ENCODE results near the gene LRIG3. TPM values are rescaled to one million over a fixed set of nuclear protein-coding genes. Genes with fewer than 3 reads are reported as not detected.
A peak's percentile ranks its signal among the peaks of the same experiment; 100 is the strongest.
"Not testable (repeated sequence)": the region's sequence is repeated elsewhere in the genome, so short reads cannot be mapped to it uniquely, and the experiment has no call there.

The LRIG3 gene
- total RNA-seq, 1 donor from 2014 or later, result 50.8 TPM

GRCh38 chr12:58930770-58931324 lies 10.5 kb upstream of the LRIG3 start:
- DNase-seq (ENCODE audit: low spot score), result no peak

- DNase-seq (ENCODE audit: low spot score), result no peak
Observed at GRCh38 chr12:58927120-58927519, 6.8 kb upstream of the LRIG3 start.

- no peak for DNase-seq (ENCODE audit: low spot score)
Observed at GRCh38 chr12:58926586-58926985, 6.3 kb upstream of the LRIG3 start.

GRCh38 chr12:58925751-58926150 lies 5.4 kb upstream of the LRIG3 start:
- no peak for DNase-seq (ENCODE audit: low spot score)

DNA sequence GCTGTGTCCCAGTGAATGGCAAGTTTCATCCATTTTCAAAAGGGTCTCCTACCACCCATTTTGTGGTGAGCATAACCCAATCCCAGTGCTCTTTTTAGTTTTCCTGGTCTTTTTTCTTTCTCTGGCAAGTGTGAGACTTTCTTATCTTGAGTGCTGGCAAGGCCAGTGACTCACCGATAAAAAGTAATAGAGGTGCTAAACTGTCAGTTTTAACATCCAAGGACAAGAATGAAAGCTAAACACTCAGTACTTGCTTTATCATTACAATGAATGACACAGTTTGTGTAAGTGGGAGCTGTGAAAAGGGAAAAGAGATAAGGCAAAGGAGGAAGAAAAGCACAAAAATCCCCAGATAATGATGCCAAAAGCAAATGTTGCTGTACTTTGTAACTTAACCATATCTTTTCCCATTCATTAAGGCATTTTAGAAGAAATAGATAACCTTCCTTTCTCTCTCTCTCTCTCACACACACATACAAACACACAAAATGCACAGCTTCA lies 4.9 kb upstream of the LRIG3 start:
- DNase-seq (ENCODE audit: low spot score), result peak; percentile 26

- DNase-seq (ENCODE audit: low spot score), result no peak
Observed at GRCh38 chr12:58924652-58925051, 4.3 kb upstream of the LRIG3 start.

DNA sequence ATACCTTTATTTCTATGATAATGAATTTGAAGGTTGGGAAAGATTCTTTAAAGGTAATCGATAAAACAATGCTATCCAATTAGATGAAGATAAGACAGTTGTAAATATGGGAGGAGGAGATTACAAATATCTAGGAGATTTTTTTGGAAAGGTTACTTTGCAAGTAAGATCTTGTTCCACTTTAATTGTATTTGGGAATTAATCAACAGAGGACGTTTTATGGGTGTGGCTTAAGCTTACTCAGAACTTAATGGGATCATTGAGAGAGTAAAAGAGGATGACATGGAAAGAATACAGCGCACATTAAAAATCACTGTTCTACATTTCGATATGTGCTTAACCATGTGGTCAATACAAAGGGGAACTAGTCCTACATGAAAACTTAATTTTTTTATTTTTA lies 3.5 kb upstream of the LRIG3 start:
- no peak for DNase-seq (ENCODE audit: low spot score)

DNA sequence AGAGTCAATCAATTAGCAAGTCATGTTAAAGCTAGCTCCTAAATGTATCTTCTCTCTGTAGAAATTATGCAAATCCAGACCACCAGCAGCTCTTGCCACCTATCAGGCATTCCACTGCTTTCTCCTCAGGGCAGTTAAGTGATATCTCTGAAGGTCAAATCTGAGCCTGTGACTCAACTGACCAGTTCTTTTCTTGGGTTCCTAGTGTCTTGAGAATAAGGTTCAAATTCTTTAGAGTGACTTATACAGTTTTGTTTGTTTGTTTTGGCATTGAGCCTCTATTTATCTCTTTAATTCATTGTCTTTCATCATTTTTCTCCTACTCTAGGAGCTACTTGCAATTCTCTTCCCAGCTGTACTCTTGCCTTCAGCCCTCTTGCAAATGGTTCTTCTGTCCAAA lies 2.5 kb upstream of the LRIG3 start:
- peak; percentile 29 for DNase-seq (ENCODE audit: low spot score)

- DNase-seq (ENCODE audit: low spot score), result peak; percentile 65
Observed at GRCh38 chr12:58920961-58921861, 907 bp upstream of the LRIG3 start.

DNA sequence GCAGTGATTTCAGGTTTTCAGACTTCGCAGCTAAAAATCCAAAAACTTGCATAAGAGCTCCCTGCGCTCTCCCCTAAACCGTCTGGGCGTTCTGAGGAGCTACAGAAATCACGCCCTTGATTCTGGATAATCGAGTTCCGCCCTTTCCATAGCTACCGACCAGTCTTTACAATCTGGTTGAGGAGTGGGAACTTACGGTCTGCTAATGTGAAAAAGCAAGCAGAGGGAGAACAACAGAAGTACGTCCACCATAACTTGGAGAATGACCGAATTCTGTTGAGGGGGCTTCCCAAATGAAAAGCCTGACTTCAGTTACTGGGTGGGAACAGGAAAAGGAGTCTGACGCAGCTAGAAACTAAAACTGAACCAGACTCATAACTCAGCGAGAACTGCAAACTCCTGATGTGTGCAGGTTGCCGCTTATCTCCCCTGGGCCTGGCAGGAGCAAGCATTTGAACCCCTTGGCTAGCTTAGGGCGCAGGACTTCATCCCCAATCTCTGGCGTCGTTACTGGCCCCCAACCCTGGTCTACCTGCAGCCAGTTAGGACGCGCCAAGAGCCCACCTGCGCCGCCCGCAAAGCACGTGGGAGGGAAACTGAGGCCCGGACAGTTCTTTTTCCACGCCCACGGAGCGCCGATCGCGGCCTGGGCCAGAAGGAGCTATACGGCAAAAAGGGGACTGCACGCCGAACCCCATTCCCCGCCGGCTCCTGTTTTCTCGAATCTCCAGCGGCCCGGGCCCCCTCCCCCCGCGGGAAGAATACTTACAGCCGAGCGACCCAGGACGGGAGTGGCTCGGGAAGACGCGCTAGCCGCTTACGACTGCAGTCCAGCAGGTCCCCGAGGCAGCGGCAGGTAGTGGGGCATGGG lies 838 bp downstream of the LRIG3 start:
- DNase-seq (ENCODE audit: low spot score), result no peak

- DNase-seq (ENCODE audit: low spot score), result no peak
Observed at GRCh38 chr12:58918469-58918844, 1.8 kb downstream of the LRIG3 start.

DNA sequence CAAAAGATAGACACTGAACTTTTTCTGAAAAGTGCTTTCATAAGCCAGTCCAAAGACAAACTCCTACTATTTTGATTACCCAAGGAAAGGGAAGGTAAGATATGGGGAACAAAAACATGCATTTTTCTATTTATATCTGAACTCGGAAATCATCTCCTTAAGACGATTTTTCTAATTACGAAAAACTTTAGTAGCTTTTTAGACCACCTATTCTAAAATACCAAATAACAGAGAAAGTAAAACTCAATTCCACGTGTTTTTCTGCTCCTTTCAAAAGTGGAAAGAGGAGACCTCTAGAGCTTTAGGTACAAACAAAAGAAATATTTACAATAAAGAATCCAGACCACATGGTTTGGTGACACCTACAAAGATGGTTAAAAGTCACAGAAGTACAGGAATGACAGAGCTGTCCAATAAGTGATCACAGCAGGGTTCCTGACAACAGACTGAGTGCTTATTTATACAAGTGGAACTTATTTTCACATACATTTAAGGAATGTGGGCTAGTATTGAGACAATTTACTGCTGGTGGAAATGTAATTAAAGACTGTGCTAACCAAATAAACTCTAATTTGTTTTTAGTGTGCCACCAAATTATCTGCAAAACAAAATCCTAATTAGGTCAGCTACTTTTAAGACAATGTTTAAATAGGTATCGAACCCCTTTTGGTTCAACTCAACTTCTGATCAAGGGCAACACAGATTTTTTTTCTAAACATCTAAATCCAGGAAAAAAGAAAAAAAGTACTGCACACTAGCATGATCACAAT lies 2.4 kb downstream of the LRIG3 start:
- no peak for DNase-seq (ENCODE audit: low spot score)

- no peak for DNase-seq (ENCODE audit: low spot score)
Observed at GRCh38 chr12:58916921-58917511, 3.3 kb downstream of the LRIG3 start.

DNA sequence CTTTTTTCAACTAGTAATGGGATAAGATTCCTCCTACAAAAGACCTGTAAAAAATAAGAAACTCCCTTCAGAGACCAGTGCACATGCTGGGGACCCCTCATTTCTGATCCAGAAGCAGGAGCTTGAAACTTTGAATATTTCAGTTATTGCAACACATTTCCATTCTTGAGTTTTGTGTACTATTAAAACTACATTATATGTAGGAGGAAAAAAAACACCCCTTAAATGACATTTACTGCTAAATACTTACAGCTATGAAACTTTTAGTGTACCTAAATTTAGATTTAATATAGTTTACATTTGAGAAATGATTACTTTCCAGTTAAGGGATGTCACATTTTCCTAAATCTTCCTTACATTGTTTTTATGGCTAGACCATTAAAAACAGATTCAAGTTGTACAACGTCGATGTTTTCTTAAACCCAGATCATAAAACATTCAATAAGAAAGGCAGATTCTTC lies 4.1 kb downstream of the LRIG3 start:
- no peak for DNase-seq (ENCODE audit: low spot score)

GRCh38 chr12:58915634-58916033 lies 4.7 kb downstream of the LRIG3 start:
- DNase-seq (ENCODE audit: low spot score), result peak; percentile 54

DNA sequence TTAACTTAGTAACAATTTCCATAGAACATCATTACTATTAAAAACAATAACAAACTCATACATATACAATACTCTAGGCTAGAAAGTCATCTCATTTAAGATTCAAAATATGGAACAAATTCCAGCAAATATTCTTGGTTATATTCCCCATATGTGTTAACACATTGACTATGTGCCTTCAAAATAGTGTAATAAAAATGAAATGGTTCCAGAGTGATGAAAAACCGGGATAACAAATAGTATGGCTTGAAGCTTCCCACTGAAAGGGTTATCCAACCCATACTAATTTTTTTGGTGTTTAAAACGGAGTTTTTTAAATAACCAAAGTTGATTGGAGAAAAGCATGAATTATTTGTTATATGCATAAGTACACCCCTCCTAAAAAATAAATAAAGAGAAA lies 5.3 kb downstream of the LRIG3 start:
- no peak for DNase-seq (ENCODE audit: low spot score)

DNA sequence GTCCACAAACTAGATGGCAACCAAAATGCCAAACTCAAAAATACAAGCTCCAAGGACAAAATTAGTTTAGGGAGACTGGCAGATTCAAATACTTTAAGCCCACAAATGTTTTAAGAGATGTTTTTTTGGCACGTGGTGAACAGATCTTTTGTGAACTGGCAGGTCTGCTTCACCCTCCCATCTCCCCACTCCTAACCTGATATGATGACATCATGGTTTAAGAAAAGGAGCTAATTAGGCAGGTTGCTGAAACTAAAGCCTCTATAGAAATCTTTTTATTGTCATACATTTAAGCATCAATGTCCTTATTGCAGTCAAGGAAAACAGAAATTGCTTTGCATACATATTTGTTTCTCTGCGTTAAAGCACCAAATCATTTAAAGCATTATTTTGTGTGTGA lies 5.8 kb downstream of the LRIG3 start:
- no peak for DNase-seq (ENCODE audit: low spot score)

- no peak for DNase-seq (ENCODE audit: low spot score)
Observed at GRCh38 chr12:58907391-58907790, 12.9 kb downstream of the LRIG3 start.

GRCh38 chr12:58906917-58907316 lies 13.4 kb downstream of the LRIG3 start:
- no peak for DNase-seq (ENCODE audit: low spot score)

DNA sequence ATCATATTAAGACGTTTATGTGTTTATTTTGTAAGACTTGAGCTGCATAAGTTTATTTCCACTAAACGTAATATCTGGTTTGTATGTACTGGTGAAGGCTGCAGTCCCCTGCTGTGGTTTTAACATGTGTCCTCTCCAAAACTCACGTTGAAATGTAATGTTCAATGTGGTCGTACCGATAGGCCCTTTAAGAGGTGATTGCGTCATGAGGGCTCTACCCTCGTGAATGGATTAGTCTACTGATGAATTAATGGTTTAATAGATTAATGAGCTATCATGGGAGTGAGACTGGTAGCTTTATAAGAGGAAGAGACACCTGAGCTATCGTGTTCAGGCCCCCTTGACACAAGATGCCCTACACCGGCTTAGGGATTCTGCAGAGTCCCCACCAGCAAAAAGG lies 14.9 kb downstream of the LRIG3 start:
- DNase-seq (ENCODE audit: low spot score), result no peak

- not testable (repeated sequence) for DNase-seq (ENCODE audit: low spot score)
Observed at GRCh38 chr12:58902726-58903125, 17.6 kb downstream of the LRIG3 start.
